ENCODE results near the gene GRM1. TPM values are rescaled to one million over a fixed set of nuclear protein-coding genes. Genes with fewer than 3 reads are reported as not detected.

The GRM1 gene
- total and polyA plus RNA-seq, 2 experiments from 2014 or later, result 0.29 to 0.63 TPM

- TF ChIP-seq EZH2phosphoT487 (IDR thresholded peaks at IDR 0.05; ENCODE audit: unreplicated experiment), result no peak
- no peak for TF ChIP-seq STAT1 (IDR thresholded peaks at IDR 0.05; ENCODE audit: unreplicated experiment)
- TF ChIP-seq CREB1 (CRISPR knock-in tag; IDR thresholded peaks at IDR 0.05; ENCODE audit: low read depth), result no peak
- TF ChIP-seq ZNF114 (CRISPR knock-in tag; IDR thresholded peaks at IDR 0.05), result no peak
- no peak for TF ChIP-seq REST (IDR thresholded peaks at IDR 0.05; ENCODE audit: unreplicated experiment)
- no peak for TF ChIP-seq EZH2 (IDR thresholded peaks at IDR 0.05; ENCODE audit: low read depth, unreplicated experiment)
- no peak for TF ChIP-seq CTCF (conservative IDR thresholded peaks at IDR 0.05; ENCODE audit: low read depth in 2 of 2)
- TF ChIP-seq JUNB (IDR thresholded peaks at IDR 0.05; ENCODE audit: unreplicated experiment), result no peak
- no peak for TF ChIP-seq ZNF331 (CRISPR knock-in tag; IDR thresholded peaks at IDR 0.05; ENCODE audit: low read depth)
- TF ChIP-seq ETS1 (IDR thresholded peaks at IDR 0.05), result no peak
- TF ChIP-seq NANOG (IDR thresholded peaks at IDR 0.05; ENCODE audit: borderline replicate concordance), result no peak
- no peak for TF ChIP-seq ZNF462 (CRISPR knock-in tag; IDR thresholded peaks at IDR 0.05)
- TF ChIP-seq POLR2AphosphoS5 (IDR thresholded peaks at IDR 0.05; ENCODE audit: low read depth), result no peak
- ATAC-seq (no peak), DNase-seq (ENCODE audit: low spot score) (no peak)
- Mint-ChIP-seq H3K36me3 (ENCODE audit: low read depth) (peaks cover 4% of the 10 kb centered on the region; the same call in 2 of the 3 replicates), H3K27me3 (ENCODE audit: insufficient read depth, low read depth, poor library complexity) (peaks cover 2% of the 10 kb centered on the region), H3K4me3 (no peak overlapping the region), H3K9me3 (peaks cover 9% of the 10 kb centered on the region), H3K27ac (no peak overlapping the region), H3K4me1 (no peaks in the 10 kb centered on the region)
- H3K4me1 ChIP-seq (ENCODE audit: insufficient read depth), result no peaks in the 10 kb centered on the region
- no peaks in the 10 kb centered on the region for H3F3A ChIP-seq (replicated peaks; ENCODE audit: low read depth)
- no peak overlapping the region for H3K27ac ChIP-seq (ENCODE audit: low read depth)
- peaks cover 14% of the 10 kb centered on the region for H3K9me2 ChIP-seq (ENCODE audit: insufficient read depth)
- H2AFZ ChIP-seq, result no peak overlapping the region
- no peaks in the 10 kb centered on the region for H3K36me3 ChIP-seq (ENCODE audit: insufficient read depth)
- no peaks in the 10 kb centered on the region for H4K20me1 ChIP-seq (replicated peaks; ENCODE audit: insufficient read depth)
- no peaks in the 10 kb centered on the region for H3K79me2 ChIP-seq (replicated peaks; ENCODE audit: insufficient read depth)
- no peak overlapping the region for H3K4me3 ChIP-seq
- H3K4me2 ChIP-seq, result no peak overlapping the region
- no peaks in the 10 kb centered on the region for H3K27me3 ChIP-seq (ENCODE audit: insufficient read depth)
Observed at GRCh38 chr6:146246028-146246427, 217.2 kb downstream of the GRM1 start.
